Thyroid gland (tissue), 4 donors: Measurements from ENCODE around the gene ATL1. TPM values are rescaled to one million over a fixed set of nuclear protein-coding genes. Genes with fewer than 3 reads are reported as not detected.
A peak's percentile ranks its signal among the peaks of the same experiment; 100 is the strongest.
"Not testable (repeated sequence)": the region's sequence is repeated elsewhere in the genome, so short reads cannot be mapped to it uniquely, and the experiment has no call there.

Source experiments
- DNase-seq, 2 donors: peaks; one replicate each; pipeline ENCODE4 v3.0.0-alpha.2; 2019
- H3K27ac ChIP-seq, 3 donors: fragments of 200-600 bp; sonication (generic); 1 replicate in 2 of 3; 2 replicates in 1 of 3; pipeline ENCODE4 v1.5.1; 2016 to 2019; ENCODE audit warnings: mild to moderate bottlenecking in 1 of 3, moderate library complexity in 1 of 3
- H3K27me3 ChIP-seq: fragments of 200-600 bp; sonication (generic); one replicate; pipeline ENCODE4 v1.5.1; 2019
- H3K36me3 ChIP-seq, 2 donors: fragments of 200-600 bp; sonication (generic); one replicate each; pipeline ENCODE4 v1.5.1; 2016 to 2019
- H3K4me1 ChIP-seq, 2 donors: fragments of 200-600 bp; sonication (generic); one replicate each; pipeline ENCODE4 v1.5.1; 2017 to 2019
- H3K4me3 ChIP-seq, 3 donors: fragments of 200-600 bp; sonication (generic); replicated peaks in 1 of 3; 1 replicate in 2 of 3; 2 replicates in 1 of 3; pipeline ENCODE4 v1.5.1; 2016; ENCODE audit warnings: mild to moderate bottlenecking in 1 of 3
- H3K9me3 ChIP-seq: fragments of 200-600 bp; sonication (generic); one replicate; pipeline ENCODE4 v1.5.1; 2017
- POLR2A ChIP-seq, 2 donors: fragments of 450-650 bp; IDR thresholded peaks; one replicate each; pipeline ENCODE4 v1.6.1; 2017; ENCODE audit warnings: antibody characterized with exemption in 2 of 2, mild to moderate bottlenecking in 2 of 2, moderate library complexity in 1 of 2
- WGBS, 2 donors: methylation state at CpG; one replicate each; pipeline ENCODE4 v1.1.5; 2017; 5-methylcytosine and 5-hydroxymethylcytosine counted together
- intact Hi-C: fragments of 100-400 bp; cut with DNase I; formaldehyde crosslinking; loops from one replicate; pipeline ENCODE4 v1.15.1; 2023
- total RNA-seq, 4 donors: library from RNA; depleted of rRNA; stranded (reverse); fragments of >200 nt; gene quantifications; one replicate each; pipeline ENCODE4 v1.2.3, GENCODE V29; 2016
- TF ChIP-seq, protein P1 (sequence below), 6 experiments: fragments of 200-600 bp in 3 of 6; fragments of 450-650 bp in 3 of 6; sonication (generic) in 3 of 6; IDR thresholded peaks; one replicate each; pipeline ENCODE4 v1.5.1; 2016 to 2019; ENCODE audit warnings: antibody characterized with exemption in 6 of 6, mild to moderate bottlenecking in 2 of 6, inconsistent platforms in 1 of 6, moderate library complexity in 1 of 6

ATL1 gene
- total RNA-seq, 4 donors from 2014 or later = 2.1 to 5.4 (median 4.6) TPM

DNA sequence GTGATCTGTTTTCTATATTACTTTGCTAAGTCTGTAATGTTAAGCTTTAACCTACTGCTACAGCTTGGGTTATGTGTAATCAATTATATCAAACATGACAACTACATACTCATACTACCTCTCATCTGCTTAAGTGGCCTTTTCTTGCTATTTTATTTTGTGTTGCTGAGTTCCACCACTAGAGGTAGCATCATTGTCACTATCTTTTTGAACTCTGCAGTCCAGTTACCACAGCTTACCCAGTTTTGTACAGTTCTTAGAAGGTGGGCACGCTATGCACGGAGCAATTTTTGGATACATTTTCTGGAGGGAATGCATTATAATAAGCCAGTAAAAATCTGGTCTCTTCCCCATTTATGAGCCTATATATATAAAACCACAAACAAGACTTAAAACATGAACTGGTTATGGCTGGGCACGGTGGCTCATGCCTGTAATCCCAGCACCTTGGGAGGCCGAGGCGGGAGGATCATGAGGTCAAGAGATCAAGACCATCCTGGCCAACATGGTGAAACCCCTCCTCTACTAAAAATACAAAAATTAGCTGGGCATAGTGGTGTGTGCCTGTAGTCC lies 59.7 kb downstream of the ATL1 start:
- no peak for TF ChIP-seq POLR2A (IDR thresholded peaks at IDR 0.05)
- TF ChIP-seq, protein P1, sequence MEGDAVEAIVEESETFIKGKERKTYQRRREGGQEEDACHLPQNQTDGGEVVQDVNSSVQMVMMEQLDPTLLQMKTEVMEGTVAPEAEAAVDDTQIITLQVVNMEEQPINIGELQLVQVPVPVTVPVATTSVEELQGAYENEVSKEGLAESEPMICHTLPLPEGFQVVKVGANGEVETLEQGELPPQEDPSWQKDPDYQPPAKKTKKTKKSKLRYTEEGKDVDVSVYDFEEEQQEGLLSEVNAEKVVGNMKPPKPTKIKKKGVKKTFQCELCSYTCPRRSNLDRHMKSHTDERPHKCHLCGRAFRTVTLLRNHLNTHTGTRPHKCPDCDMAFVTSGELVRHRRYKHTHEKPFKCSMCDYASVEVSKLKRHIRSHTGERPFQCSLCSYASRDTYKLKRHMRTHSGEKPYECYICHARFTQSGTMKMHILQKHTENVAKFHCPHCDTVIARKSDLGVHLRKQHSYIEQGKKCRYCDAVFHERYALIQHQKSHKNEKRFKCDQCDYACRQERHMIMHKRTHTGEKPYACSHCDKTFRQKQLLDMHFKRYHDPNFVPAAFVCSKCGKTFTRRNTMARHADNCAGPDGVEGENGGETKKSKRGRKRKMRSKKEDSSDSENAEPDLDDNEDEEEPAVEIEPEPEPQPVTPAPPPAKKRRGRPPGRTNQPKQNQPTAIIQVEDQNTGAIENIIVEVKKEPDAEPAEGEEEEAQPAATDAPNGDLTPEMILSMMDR (IDR thresholded peaks at IDR 0.05) = peak; percentile 42 to 81 (median 64)
- Histone ChIP-seq H3K27ac (no peak overlapping the region), H3K4me3 (no peak overlapping the region), H3K4me1 (peaks cover 0 to 7% of the 10 kb centered on the region in 2 donors), H3K36me3 (no peaks in the 10 kb centered on the region), H3K9me3 (no peaks in the 10 kb centered on the region), H3K27me3 (no peaks in the 10 kb centered on the region)
- DNase-seq = no peak
- WGBS, 2 donors = 78 to 85% methylated on average over 5 of the region's 5 CpGs
- intact Hi-C loops = loop anchor here (10.0 kb wide), 1 partner anchor 95 kb away; no protein-coding TSS in a partner anchor

DNA sequence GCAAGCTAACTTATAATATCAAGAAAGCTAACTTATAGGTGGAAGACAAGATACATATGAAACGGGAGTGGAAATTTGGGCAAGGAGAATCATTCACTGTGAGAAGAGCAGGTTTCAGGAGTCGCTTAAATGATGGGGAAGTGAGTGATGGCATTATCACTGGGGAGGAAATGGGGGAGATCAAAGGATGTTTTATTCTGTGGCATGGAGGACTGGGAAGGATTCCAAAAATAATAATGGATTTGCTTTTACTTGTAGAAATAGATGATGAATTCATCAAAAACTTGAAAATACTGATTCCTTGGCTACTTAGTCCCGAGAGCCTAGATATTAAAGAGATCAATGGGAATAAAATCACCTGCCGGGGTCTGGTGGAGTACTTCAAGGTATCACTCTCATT lies 60.4 kb downstream of the ATL1 start:
- H3K4me3 ChIP-seq = no peak overlapping the region
- no peaks in the 10 kb centered on the region for H3K36me3 ChIP-seq
- no peaks in the 10 kb centered on the region for H3K27me3 ChIP-seq
- no peak for DNase-seq
- TF ChIP-seq POLR2A (IDR thresholded peaks at IDR 0.05) = no peak
- TF ChIP-seq, protein P1 (IDR thresholded peaks at IDR 0.05) = no peak
- H3K27ac ChIP-seq = no peak overlapping the region
- WGBS, 2 donors = 76 to 85% methylated on average over 4 of the region's 4 CpGs
- no peaks in the 10 kb centered on the region for H3K9me3 ChIP-seq
- H3K4me1 ChIP-seq = peaks cover 0 to 7% of the 10 kb centered on the region in 2 donors
- intact Hi-C loops = loop anchor here (10.0 kb wide), 1 partner anchor 94 kb away; no protein-coding TSS in a partner anchor

DNA sequence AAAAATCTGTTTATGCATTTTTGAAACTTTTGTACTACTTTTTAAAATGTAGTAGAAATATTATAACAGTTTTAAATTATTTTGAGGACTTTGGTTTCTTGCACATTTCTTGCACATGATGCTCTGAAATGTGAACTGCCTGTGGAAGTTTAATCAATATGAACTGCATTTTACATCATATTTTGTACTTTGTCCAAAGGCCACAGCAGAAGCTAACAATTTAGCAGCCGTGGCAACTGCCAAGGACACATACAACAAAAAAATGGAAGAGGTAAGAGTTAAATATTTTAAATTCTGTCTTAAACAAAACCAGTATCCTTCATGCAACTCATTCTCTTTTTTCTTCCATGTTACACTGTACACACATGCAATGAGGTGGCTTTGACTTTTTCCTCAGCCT lies 63.0 kb downstream of the ATL1 start:
- whole genome bisulfite sequencing, 2 donors = 90 to 93% methylated on average over 1 of the region's 1 CpG
- Histone ChIP-seq H3K27me3 (no peaks in the 10 kb centered on the region), H3K27ac (no peak overlapping the region), H3K4me1 (peaks cover 0 to 7% of the 10 kb centered on the region in 2 donors), H3K9me3 (no peaks in the 10 kb centered on the region), H3K4me3 (no peak overlapping the region), H3K36me3 (no peaks in the 10 kb centered on the region)
- TF ChIP-seq, protein P1 (IDR thresholded peaks at IDR 0.05) = no peak
- no peak for TF ChIP-seq POLR2A (IDR thresholded peaks at IDR 0.05)
- intact Hi-C loops = loop anchor here (10.0 kb wide), 1 partner anchor 92 kb away; no protein-coding TSS in a partner anchor
- no peak for DNase-seq

DNA sequence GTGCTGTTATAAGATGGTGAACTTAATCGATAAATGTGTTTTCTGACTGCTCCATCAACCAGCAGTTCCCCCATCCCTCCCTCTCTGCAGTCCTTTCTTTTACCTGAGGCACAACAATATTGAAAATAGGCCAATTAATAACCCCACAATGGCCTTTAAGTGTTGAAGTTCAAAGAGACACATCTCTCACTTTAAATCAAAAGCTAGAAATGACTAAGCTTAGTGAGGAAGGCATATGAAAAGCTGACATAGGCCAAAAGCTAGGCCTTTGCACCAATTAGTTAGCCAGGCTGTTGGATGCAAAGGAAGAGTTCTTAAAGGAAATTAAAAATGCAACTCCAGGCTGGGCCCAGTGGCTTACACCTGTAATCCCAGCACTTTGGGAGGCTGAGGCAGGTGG lies 64.5 kb downstream of the ATL1 start:
- Histone ChIP-seq H3K27ac (no peak overlapping the region), H3K36me3 (no peaks in the 10 kb centered on the region), H3K9me3 (no peaks in the 10 kb centered on the region), H3K4me3 (no peak overlapping the region), H3K27me3 (no peaks in the 10 kb centered on the region), H3K4me1 (peaks cover 0 to 5% of the 10 kb centered on the region in 2 donors)
- TF ChIP-seq, protein P1 (IDR thresholded peaks at IDR 0.05) = no peak
- no peak for TF ChIP-seq POLR2A (IDR thresholded peaks at IDR 0.05)
- 91 to 100% methylated on average over 1 of the region's 1 CpG for WGBS, 2 donors
- intact Hi-C loops = loop anchor here (10.0 kb wide), 1 partner anchor 90 kb away; no protein-coding TSS in a partner anchor
- no peak for DNase-seq

DNA sequence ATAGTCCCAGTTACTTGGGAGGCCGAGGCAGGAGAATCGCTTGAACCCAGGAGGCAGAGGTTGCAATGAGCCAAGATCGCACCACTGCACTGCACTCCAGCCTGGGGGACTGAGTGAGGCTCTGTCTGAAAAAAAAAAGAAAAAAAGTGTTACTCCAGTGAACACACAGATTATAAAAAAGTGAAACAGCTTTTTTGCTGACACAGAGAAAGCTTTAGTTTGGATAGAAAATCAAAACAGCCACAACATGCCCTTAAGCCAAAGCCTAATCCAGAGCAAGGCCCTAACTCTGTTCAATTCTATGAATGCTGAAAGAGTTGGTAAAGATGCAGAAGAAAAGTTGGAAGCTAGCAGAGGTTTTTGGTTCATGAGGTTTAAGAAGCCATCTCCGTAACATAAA lies 65.0 kb downstream of the ATL1 start:
- not testable (repeated sequence) for H3K4me3 ChIP-seq, H3K4me1 ChIP-seq, H3K9me3 ChIP-seq, H3K27ac ChIP-seq, H3K27me3 ChIP-seq, DNase-seq, H3K36me3 ChIP-seq
- intact Hi-C loops = loop anchor here (10.0 kb wide), 1 partner anchor 90 kb away; no protein-coding TSS in a partner anchor
- WGBS, 2 donors = 93 to 98% methylated on average over 4 of the region's 4 CpGs
